WTC11 (cell line): ENCODE results near the gene IFNG-AS1. TPM values are rescaled to one million over a fixed set of nuclear protein-coding genes. Genes with fewer than 3 reads are reported as not detected.

Experiments used
- ATAC-seq: fragments of 200-7000 bp; cut with Tn5 transposase; 2 replicates; pipeline ENCODE4 v1.10.0; 2021; ENCODE audit warnings: mild to moderate bottlenecking, moderate library complexity
- CTCF ChIA-PET: fragments of 300-600 bp; sonication (Branson Sonifier 250); formaldehyde crosslinking; loops from one replicate; lab custom pipeline; 2021; ENCODE audit warnings: antibody characterized with exemption; lab: Charles Lee
- POLR2A ChIA-PET: fragments of 350-600 bp; sonication (Branson Sonifier 250); formaldehyde crosslinking; loops from one replicate; lab custom pipeline; 2021; ENCODE audit warnings: antibody characterized with exemption; lab: Charles Lee
- DNase-seq: peaks from one replicate; pipeline ENCODE4 v3.0.0; 2021; ENCODE audit warnings: low spot score
- H3K27ac Mint-ChIP-seq: 2 replicates; pipeline ENCODE4 v1.8.0; 2021; ENCODE audit warnings: mixed read lengths
- H3K27me3 Mint-ChIP-seq: 2 replicates; pipeline ENCODE4 v1.8.0; 2021; ENCODE audit warnings: low read depth, mild to moderate bottlenecking, moderate library complexity, mixed read lengths
- H3K36me3 Mint-ChIP-seq: 2 replicates; pipeline ENCODE4 v1.8.0; 2021; ENCODE audit warnings: mixed read lengths
- H3K4me1 Mint-ChIP-seq: 2 replicates; pipeline ENCODE4 v1.8.0; 2022; ENCODE audit warnings: mixed read lengths
- H3K4me3 Mint-ChIP-seq: 2 replicates; pipeline ENCODE4 v1.8.0; 2021; ENCODE audit warnings: mild to moderate bottlenecking, moderate library complexity, mixed read lengths
- H3K9me3 Mint-ChIP-seq: 2 replicates; pipeline ENCODE4 v1.8.0; 2021; ENCODE audit warnings: mixed read lengths
- AFF4 ChIP-seq: sonication (generic); formaldehyde crosslinking; IDR thresholded peaks from 2 replicates; pipeline ENCODE4 v1.8.1; 2023; ENCODE audit warnings: mild to moderate bottlenecking, missing genetic modification reagents, borderline replicate concordance
- ATF2 ChIP-seq: sonication (generic); formaldehyde crosslinking; IDR thresholded peaks from 2 replicates; pipeline ENCODE4 v1.8.1; 2022; ENCODE audit warnings: low read depth, missing genetic modification reagents, borderline replicate concordance
- CREM ChIP-seq: sonication (generic); formaldehyde crosslinking; IDR thresholded peaks from 2 replicates; pipeline ENCODE4 v1.8.1; 2022; ENCODE audit warnings: mild to moderate bottlenecking, missing genetic modification reagents, moderate library complexity
- ETV6 ChIP-seq: sonication (generic); formaldehyde crosslinking; IDR thresholded peaks from 2 replicates; pipeline ENCODE4 v1.8.1; 2022; ENCODE audit warnings: mild to moderate bottlenecking, missing genetic modification reagents
- FOXJ3 ChIP-seq: sonication (generic); formaldehyde crosslinking; IDR thresholded peaks from 2 replicates; pipeline ENCODE4 v1.9.0; 2021; ENCODE audit warnings: missing genetic modification reagents, mild to moderate bottlenecking, borderline replicate concordance
- FOXP1 ChIP-seq: sonication (generic); formaldehyde crosslinking; IDR thresholded peaks from 2 replicates; pipeline ENCODE4 v1.8.0; 2022; ENCODE audit warnings: missing genetic modification reagents, mild to moderate bottlenecking, moderate library complexity, borderline replicate concordance
- GABPB1 ChIP-seq: sonication (generic); formaldehyde crosslinking; IDR thresholded peaks from 2 replicates; pipeline ENCODE4 v1.8.1; 2023; ENCODE audit warnings: mild to moderate bottlenecking, missing genetic modification reagents
- HMGA2 ChIP-seq: fragments of 250-450 bp; sonication (Bioruptor Pico); IDR thresholded peaks from 2 replicates; pipeline ENCODE4 v1.4.0; 2021; ENCODE audit warnings: mild to moderate bottlenecking, moderate library complexity
- JAZF1 ChIP-seq: fragments of 250-450 bp; sonication (Bioruptor Pico); IDR thresholded peaks from 2 replicates; pipeline ENCODE4 v1.9.0; 2021; ENCODE audit warnings: moderate library complexity, mild to moderate bottlenecking, inconsistent platforms
- NFATC4 ChIP-seq: fragments of 250-450 bp; sonication (Bioruptor Pico); IDR thresholded peaks from 2 replicates; pipeline ENCODE4 v1.9.0; 2021; ENCODE audit warnings: mild to moderate bottlenecking
- OVOL2 ChIP-seq: fragments of 250-450 bp; sonication (Bioruptor Pico); IDR thresholded peaks from 2 replicates; pipeline ENCODE4 v1.9.0; 2021; ENCODE audit warnings: mild to moderate bottlenecking, borderline replicate concordance
- PRDM15 ChIP-seq: sonication (generic); formaldehyde crosslinking; IDR thresholded peaks from 2 replicates; pipeline ENCODE4 v1.8.0; 2022; ENCODE audit warnings: missing genetic modification reagents
- TP53 ChIP-seq: sonication (generic); formaldehyde crosslinking; IDR thresholded peaks from 2 replicates; pipeline ENCODE4 v1.8.1; 2023; ENCODE audit warnings: mild to moderate bottlenecking, missing genetic modification reagents
- ZNF121 ChIP-seq: sonication (generic); formaldehyde crosslinking; IDR thresholded peaks from 2 replicates; pipeline ENCODE4 v1.8.0; 2023; ENCODE audit warnings: missing genetic modification reagents
- ZNF263 ChIP-seq: sonication (generic); formaldehyde crosslinking; IDR thresholded peaks from 2 replicates; pipeline ENCODE4 v1.8.1; 2022; ENCODE audit warnings: low read depth, mild to moderate bottlenecking, moderate library complexity, missing genetic modification reagents
- ZNF396 ChIP-seq: fragments of 250-450 bp; sonication (Bioruptor Pico); IDR thresholded peaks from 2 replicates; pipeline ENCODE4 v1.8.0; 2021; ENCODE audit warnings: mild to moderate bottlenecking, moderate library complexity, borderline replicate concordance
- ZNF512 ChIP-seq: sonication (generic); formaldehyde crosslinking; IDR thresholded peaks from 2 replicates; pipeline ENCODE4 v1.8.1; 2022; ENCODE audit warnings: missing genetic modification reagents, borderline replicate concordance
- total RNA-seq: library from RNA; stranded (reverse); gene quantifications from 3 replicates; pipeline ENCODE4 v1.2.3, GENCODE V29; 2021

IFNG-AS1 gene
- total RNA-seq, 1 experiment from 2014 or later = not detected

- H3K4me1 Mint-ChIP-seq = no peaks in the 10 kb centered on the region
- POLR2A ChIA-PET = no interaction called here
- H3K4me3 Mint-ChIP-seq = no peak overlapping the region
- H3K27me3 Mint-ChIP-seq = no peaks in the 10 kb centered on the region
- no peak for TF ChIP-seq NFATC4 (CRISPR knock-in tag)
- no peak for TF ChIP-seq GABPB1 (CRISPR knock-in tag)
- TF ChIP-seq ZNF512 (CRISPR knock-in tag) = no peak
- TF ChIP-seq PRDM15 (CRISPR knock-in tag) = no peak
- TF ChIP-seq ZNF121 (CRISPR knock-in tag) = no peak
- no peak for TF ChIP-seq TP53
- no peak for TF ChIP-seq ZNF263 (CRISPR knock-in tag)
- no peak for TF ChIP-seq CREM (CRISPR knock-in tag)
- TF ChIP-seq FOXJ3 = no peak
- TF ChIP-seq JAZF1 (CRISPR knock-in tag) = no peak
- no peak for TF ChIP-seq AFF4 (CRISPR knock-in tag)
- no peak for TF ChIP-seq ATF2 (CRISPR knock-in tag)
- TF ChIP-seq FOXP1 (CRISPR knock-in tag) = no peak
- TF ChIP-seq HMGA2 (CRISPR knock-in tag) = no peak
- no peak for TF ChIP-seq ZNF396
- no peak for TF ChIP-seq ETV6 (CRISPR knock-in tag)
- TF ChIP-seq OVOL2 (CRISPR knock-in tag) = no peak
- ATAC-seq = no peak
- no peaks in the 10 kb centered on the region for H3K36me3 Mint-ChIP-seq
- CTCF ChIA-PET = interaction anchor here (2.4 kb wide), 1 partner anchor 8 kb away, joined by 8 read pairs; no protein-coding TSS in a partner anchor
- DNase-seq = no peak
- H3K9me3 Mint-ChIP-seq = peaks cover 14% of the 10 kb centered on the region
- no peak overlapping the region for H3K27ac Mint-ChIP-seq
These were observed 59.5 kb downstream of the IFNG-AS1 start for GRCh38 chr12:68048648-68049297.
